ENCODE measurements around the gene MUTYH. TPM values are rescaled to one million over a fixed set of nuclear protein-coding genes. Genes with fewer than 3 reads are reported as not detected.

MUTYH gene
- total RNA-seq, 1 donor from 2014 or later: 6.6 TPM

DNA sequence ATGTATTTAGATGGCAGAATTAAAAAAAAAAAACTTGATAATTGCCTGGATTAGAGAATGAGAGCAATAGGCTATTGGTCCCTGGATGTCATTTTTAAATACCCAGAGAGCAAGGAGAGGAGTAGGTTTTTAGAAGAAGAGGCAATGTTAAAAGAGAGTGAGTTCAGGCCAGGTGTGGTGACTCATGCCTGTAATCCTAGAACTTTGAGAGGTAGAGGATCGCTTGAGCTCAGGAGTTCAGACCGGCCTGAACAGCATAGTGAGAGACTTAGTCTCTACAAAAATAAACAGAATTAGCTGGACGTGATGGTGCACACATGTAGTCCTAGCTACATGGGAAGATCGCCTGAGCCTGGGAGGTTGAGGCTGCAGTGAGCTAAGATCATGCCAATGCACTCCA, 15.9 kb upstream of the MUTYH start:
- H3K27me3 Mint-ChIP-seq (ENCODE audit: low read depth, unreplicated experiment): no peaks in the 10 kb centered on the region
- no peak overlapping the region for H3K27ac Mint-ChIP-seq (ENCODE audit: unreplicated experiment)
- no peaks in the 10 kb centered on the region for H3K4me1 Mint-ChIP-seq (ENCODE audit: low read depth, unreplicated experiment)
- Histone ChIP-seq H3K27ac (ENCODE audit: low read depth, low read length) (no peak overlapping the region), H3K27me3 (ENCODE audit: insufficient read depth, low read length) (no peaks in the 10 kb centered on the region), H3K4me2 (ENCODE audit: low read length) (no peak overlapping the region), H2AFZ (ENCODE audit: low read depth, low read length) (no peak overlapping the region), H3K9ac (ENCODE audit: low read length) (no peak overlapping the region), H3K9me3 (ENCODE audit: insufficient read depth, low read depth, low read length) (no peaks in the 10 kb centered on the region), H4K20me1 (ENCODE audit: insufficient read depth, low read length) (no peaks in the 10 kb centered on the region), H3K36me3 (ENCODE audit: insufficient read depth, low read length) (no peaks in the 10 kb centered on the region), H3K4me3 (ENCODE audit: insufficient read depth, low read depth, low read length) (no peak overlapping the region), H3K79me2 (ENCODE audit: insufficient read depth, low read length) (no peaks in the 10 kb centered on the region), H3K4me1 (ENCODE audit: insufficient read depth, low read length) (no peaks in the 10 kb centered on the region)
- TF ChIP-seq EZH2 (IDR thresholded peaks at IDR 0.05; ENCODE audit: insufficient read depth, low read length) (no peak), CTCF (IDR thresholded peaks at IDR 0.05; ENCODE audit: insufficient read depth, low read depth, low read length) (no peak)
- no peaks in the 10 kb centered on the region for H3K9me3 Mint-ChIP-seq (ENCODE audit: unreplicated experiment)
- no peak for DNase-seq (ENCODE audit: low read depth)
- peaks cover 3% of the 10 kb centered on the region for H3K36me3 Mint-ChIP-seq (ENCODE audit: low read depth, unreplicated experiment)
- FAIRE-seq: no peak
- H3K4me3 Mint-ChIP-seq (ENCODE audit: unreplicated experiment): no peak overlapping the region

DNA sequence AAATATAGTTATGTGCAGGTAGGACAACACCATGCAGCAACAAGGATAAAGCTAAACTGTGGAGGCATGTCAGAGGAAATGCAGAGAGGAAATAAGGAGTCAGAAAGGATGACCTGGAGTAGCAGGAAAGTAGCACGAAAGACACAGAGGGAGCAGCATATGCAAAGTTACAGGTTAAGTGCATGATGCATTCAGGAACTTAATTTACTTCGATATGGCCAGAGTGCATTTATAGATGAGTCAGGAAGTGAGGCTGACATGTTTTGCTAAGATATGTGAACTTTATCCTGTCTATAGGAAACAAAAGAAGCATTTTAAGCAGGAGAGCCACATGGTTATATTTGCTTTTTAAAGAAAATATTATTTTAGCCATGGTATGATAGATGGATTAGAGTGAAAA, 15.4 kb upstream of the MUTYH start:
- FAIRE-seq (no peak), DNase-seq (ENCODE audit: low read depth) (no peak)
- peaks cover 3% of the 10 kb centered on the region for H3K36me3 Mint-ChIP-seq (ENCODE audit: low read depth, unreplicated experiment)
- Histone ChIP-seq H3K79me2 (ENCODE audit: insufficient read depth, low read length) (no peaks in the 10 kb centered on the region), H3K4me2 (ENCODE audit: low read length) (no peak overlapping the region), H2AFZ (ENCODE audit: low read depth, low read length) (no peak overlapping the region), H3K4me1 (ENCODE audit: insufficient read depth, low read length) (no peaks in the 10 kb centered on the region), H3K4me3 (ENCODE audit: insufficient read depth, low read depth, low read length) (no peak overlapping the region), H3K36me3 (ENCODE audit: insufficient read depth, low read length) (no peaks in the 10 kb centered on the region), H3K27ac (ENCODE audit: low read depth, low read length) (no peak overlapping the region), H3K9me3 (ENCODE audit: insufficient read depth, low read depth, low read length) (no peaks in the 10 kb centered on the region), H3K9ac (ENCODE audit: low read length) (no peak overlapping the region), H3K27me3 (ENCODE audit: insufficient read depth, low read length) (no peaks in the 10 kb centered on the region), H4K20me1 (ENCODE audit: insufficient read depth, low read length) (no peaks in the 10 kb centered on the region)
- no peak overlapping the region for H3K27ac Mint-ChIP-seq (ENCODE audit: unreplicated experiment)
- H3K27me3 Mint-ChIP-seq (ENCODE audit: low read depth, unreplicated experiment): no peaks in the 10 kb centered on the region
- no peaks in the 10 kb centered on the region for H3K4me1 Mint-ChIP-seq (ENCODE audit: low read depth, unreplicated experiment)
- no peak overlapping the region for H3K4me3 Mint-ChIP-seq (ENCODE audit: unreplicated experiment)
- H3K9me3 Mint-ChIP-seq (ENCODE audit: unreplicated experiment): no peaks in the 10 kb centered on the region
- no peak for TF ChIP-seq EZH2 (IDR thresholded peaks at IDR 0.05; ENCODE audit: insufficient read depth, low read length)
- no peak for TF ChIP-seq CTCF (IDR thresholded peaks at IDR 0.05; ENCODE audit: insufficient read depth, low read depth, low read length)

DNA sequence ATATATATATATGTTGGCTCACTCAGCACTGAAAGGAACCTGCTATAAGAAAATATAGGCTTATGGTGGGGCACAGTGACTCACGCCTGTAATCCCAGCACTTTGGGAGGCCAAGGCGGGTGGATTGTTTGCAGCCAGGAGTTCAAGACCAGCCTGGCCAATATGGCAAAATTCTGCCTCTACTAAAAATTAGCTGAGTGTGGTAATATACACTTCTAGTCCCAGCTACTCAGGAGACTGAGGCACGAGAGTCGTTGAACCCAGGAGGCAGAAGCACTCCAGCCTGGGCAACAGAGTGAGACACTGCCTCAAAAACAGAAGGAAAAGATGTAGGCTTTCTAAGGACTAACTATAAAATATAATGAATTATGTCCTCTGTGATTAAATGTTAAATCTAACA, 14.6 kb upstream of the MUTYH start:
- no peaks in the 10 kb centered on the region for H3K36me3 ChIP-seq (ENCODE audit: insufficient read depth, low read length)
- DNase-seq (ENCODE audit: low read depth): no peak
- no peaks in the 10 kb centered on the region for H3K4me1 ChIP-seq (ENCODE audit: insufficient read depth, low read length)
- Mint-ChIP-seq H3K27me3 (ENCODE audit: low read depth, unreplicated experiment) (no peaks in the 10 kb centered on the region), H3K36me3 (ENCODE audit: low read depth, unreplicated experiment) (peaks cover 3% of the 10 kb centered on the region), H3K27ac (ENCODE audit: unreplicated experiment) (no peak overlapping the region), H3K9me3 (ENCODE audit: unreplicated experiment) (no peaks in the 10 kb centered on the region), H3K4me3 (ENCODE audit: unreplicated experiment) (no peak overlapping the region), H3K4me1 (ENCODE audit: low read depth, unreplicated experiment) (no peaks in the 10 kb centered on the region)
- no peaks in the 10 kb centered on the region for H3K79me2 ChIP-seq (ENCODE audit: insufficient read depth, low read length)
- FAIRE-seq: no peak
- H3K4me3 ChIP-seq (ENCODE audit: insufficient read depth, low read depth, low read length): no peak overlapping the region
- no peak overlapping the region for H3K27ac ChIP-seq (ENCODE audit: low read depth, low read length)
- TF ChIP-seq CTCF (IDR thresholded peaks at IDR 0.05; ENCODE audit: insufficient read depth, low read depth, low read length) (no peak), EZH2 (IDR thresholded peaks at IDR 0.05; ENCODE audit: insufficient read depth, low read length) (no peak)
- H3K4me2 ChIP-seq (ENCODE audit: low read length): no peak overlapping the region
- no peak overlapping the region for H3K9ac ChIP-seq (ENCODE audit: low read length)
- no peaks in the 10 kb centered on the region for H4K20me1 ChIP-seq (ENCODE audit: insufficient read depth, low read length)
- no peak overlapping the region for H2AFZ ChIP-seq (ENCODE audit: low read depth, low read length)
- no peaks in the 10 kb centered on the region for H3K9me3 ChIP-seq (ENCODE audit: insufficient read depth, low read depth, low read length)
- no peaks in the 10 kb centered on the region for H3K27me3 ChIP-seq (ENCODE audit: insufficient read depth, low read length)
